ENCODE data around the gene CLCN1. TPM values are rescaled to one million over a fixed set of nuclear protein-coding genes. Genes with fewer than 3 reads are reported as not detected.

The CLCN1 gene
- polyA plus RNA-seq, 1 donor = 0.35 TPM

DNA sequence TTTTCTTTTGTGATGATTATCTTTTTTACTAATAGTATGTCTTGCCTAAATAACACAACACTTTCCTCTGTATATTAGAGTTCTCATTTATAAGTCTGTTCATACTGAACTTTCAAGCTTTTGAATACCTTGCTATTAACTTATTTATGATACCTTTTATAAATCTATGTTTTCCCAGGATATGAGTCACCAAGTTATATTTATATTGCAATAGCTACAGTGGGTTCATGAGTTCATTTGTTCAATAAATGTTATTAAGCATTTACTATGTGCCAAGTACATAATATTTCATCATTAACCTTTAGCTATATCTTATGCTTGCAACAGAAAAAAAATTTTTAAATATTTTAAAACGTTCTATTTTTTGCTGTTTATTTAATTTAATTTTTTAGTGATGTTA is 18.3 kb downstream of the CLCN1 start:
- no peak for DNase-seq

- DNase-seq = no peak
These were observed 21.3 kb downstream of the CLCN1 start for GRCh38 chr7:143337216-143337615.

- DNase-seq = no peak
These were observed 25.9 kb downstream of the CLCN1 start for GRCh38 chr7:143341842-143342241.

- DNase-seq = no peak
These were observed 27.7 kb downstream of the CLCN1 start for GRCh38 chr7:143343596-143343995.

DNA sequence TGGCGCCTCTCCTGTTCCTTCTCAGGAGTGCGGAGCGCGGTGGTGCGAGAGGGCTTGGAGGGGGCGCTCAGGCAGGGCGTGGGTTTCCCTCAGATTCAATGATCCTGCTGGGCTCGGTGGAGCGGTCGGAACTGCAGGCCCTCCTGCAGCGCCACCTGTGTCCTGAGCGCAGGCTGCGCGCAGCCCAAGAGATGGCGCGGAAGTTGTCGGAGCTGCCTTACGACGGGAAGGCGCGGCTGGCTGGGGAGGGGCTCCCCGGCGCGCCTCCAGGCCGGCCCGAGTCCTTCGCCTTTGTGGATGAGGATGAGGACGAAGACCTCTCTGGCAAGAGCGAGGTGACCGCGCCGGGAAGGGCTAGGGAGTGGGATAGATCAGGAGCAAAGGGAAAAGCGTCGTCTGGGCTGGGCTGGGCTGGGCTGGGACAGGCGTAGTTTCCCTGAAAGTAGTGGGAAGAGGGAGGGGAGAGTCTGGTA is 29.6 kb downstream of the CLCN1 start:
- DNase-seq = peak; percentile 59

DNA sequence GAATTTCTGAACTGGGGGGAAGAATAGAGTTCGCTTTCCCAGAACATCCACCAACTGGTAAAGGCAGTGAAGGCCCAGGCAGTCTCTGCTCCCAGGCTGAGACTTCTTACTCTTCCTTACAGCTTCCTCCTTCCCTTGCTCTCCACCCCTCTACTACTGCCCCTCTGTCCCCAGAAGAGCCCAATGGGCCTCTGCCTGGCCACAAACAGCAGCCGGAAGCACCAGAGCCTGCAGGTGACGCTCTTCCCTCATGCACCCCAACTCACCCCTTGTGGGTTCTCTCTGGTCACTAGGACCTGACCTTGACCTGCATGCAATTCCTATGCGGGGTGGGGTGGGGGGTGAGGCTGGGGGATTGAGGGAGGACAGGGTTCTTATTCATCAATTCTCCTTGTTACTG is 30.1 kb downstream of the CLCN1 start:
- no peak for DNase-seq

- DNase-seq = no peak
These were observed 32.0 kb downstream of the CLCN1 start for GRCh38 chr7:143347950-143348349.

DNA sequence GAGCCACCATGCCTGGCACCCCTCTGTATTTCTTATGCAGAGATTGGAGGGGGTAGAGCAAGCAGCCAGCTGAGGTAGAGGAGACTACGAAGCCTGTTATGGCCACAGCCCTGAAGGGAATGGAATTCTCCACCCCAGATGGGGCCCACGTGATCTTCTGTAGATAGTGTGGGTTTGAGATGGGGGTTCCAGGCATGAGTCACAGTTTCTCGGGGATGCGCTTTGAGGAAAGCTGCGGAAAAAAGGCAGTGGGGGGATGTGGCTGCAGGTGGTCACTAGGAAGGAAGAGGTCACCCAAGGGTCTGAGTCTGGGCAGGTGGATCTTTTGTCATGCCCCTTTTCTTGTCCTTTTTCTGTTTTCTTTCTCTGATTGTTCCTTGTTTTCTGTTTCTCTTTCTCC is 35.1 kb downstream of the CLCN1 start:
- no peak for DNase-seq

DNA sequence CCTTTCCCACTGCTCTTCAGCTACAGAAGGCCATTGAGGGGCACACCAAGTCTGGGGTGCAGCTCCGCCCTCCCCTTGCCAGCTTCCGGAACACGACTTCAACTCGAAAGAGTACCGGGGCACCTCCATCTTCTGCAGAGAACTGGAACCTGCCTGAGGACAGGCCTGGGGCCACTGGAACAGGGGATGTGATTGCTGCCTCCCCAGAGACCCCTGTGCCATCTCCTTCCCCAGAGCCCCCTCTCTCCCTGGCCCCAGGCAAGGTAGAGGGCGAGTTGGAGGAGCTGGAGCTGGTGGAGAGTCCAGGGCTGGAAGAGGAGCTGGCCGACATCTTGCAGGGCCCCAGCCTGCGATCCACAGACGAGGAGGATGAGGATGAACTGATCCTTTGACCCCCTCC is 35.7 kb downstream of the CLCN1 start:
- no peak for DNase-seq

GRCh38 chr7:143352531-143353002 is 36.7 kb downstream of the CLCN1 start:
- DNase-seq = no peak

- no peak for DNase-seq
These were observed 38.5 kb downstream of the CLCN1 start for GRCh38 chr7:143354376-143354775.

DNA sequence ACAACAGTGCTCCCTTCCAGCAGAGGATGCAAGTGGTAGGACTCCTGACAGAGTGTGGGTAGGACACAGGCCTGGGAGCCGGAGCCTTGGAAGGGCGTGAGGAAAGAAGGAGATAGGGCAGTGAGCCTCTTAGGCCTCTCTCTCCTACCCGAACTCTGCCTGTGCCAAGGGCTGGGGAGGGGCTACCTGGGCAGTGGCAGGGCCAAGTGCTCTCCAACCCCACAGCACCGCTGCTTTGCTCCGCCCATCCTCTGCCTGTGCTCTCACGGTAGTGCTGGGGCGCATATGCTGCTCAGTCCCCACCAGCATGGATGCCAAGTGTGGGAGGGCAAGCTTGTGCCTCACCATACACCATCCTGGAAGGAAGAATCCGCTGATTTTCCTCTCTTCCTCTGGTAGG is 39.1 kb downstream of the CLCN1 start:
- no peak for DNase-seq

DNA sequence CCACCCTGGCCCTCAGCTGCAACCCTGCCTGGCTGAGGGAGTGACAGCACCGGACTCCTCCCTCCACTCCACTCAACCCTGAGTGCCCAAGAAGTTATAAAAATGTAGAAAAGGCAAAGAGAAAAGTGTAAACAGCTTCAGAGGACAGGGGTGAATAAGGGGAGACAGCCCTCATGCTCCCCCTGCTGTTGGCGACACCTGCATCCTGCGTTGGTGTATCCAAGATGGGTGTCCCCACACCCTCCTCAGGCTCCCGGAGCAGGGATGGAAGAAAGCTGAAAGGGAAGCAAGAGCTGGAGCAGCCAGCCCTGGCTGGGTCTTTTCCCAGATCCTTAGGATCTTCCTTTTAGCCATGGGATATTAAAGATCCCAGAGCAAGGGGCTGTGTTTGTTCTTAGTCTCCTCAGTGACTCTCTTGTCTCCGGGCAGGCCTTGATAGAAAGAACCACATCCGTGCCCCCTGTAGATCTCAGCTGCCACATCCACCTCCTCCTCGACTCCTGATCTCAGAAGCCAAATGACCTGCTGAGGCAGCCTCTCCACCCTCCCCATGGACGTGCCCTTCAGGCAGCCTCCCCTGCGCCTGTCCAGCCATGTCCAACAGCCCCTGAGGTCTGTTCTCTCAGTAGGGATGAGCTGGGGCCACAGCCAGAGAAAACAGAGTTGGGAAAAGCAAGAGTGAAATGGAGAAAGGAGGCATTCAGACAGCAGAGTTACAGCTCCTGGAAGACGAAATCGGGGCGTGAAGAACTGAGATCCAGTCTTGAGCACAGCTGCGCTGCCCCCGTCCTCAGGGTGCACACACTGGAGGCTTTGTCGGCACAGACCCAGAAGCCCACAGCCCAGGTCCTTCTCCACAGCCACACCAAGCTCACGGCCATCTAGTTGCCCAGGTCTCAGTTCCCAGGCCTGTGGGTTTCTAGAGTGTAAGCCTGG is 39.8 kb downstream of the CLCN1 start:
- no peak for DNase-seq

DNA sequence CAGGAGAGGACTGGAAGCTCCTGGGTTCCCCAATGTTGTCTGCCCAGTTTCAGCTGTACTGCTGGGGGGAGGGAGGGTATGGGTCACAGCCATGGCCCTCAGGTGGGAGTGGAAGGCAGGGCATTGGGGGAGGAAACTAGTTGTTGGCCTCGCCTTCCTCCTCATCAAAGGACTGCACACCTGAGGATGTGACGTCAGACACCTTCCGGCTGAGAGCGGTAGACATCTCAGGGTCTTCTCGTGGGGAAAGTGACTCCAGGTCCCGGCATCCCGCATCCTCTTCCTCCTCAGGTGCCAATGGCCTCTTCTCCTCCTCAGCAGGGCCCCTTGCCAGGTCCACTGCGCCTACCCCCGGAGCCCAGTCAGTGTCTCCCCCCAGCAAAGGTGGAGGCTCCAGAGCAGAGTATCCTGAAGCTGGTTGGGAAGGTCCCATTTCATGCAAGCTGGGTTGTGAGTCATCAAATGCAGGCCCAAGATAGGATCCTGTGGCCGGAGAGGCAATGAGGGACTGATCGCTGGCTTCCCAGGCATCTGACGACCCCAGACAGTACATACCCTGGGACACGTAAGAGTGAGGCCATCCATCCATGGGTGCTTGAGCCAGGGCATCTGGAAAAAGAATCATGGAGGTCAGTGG is 40.6 kb downstream of the CLCN1 start:
- no peak for DNase-seq

GRCh38 chr7:143358626-143359025 is 42.7 kb downstream of the CLCN1 start:
- no peak for DNase-seq

DNA sequence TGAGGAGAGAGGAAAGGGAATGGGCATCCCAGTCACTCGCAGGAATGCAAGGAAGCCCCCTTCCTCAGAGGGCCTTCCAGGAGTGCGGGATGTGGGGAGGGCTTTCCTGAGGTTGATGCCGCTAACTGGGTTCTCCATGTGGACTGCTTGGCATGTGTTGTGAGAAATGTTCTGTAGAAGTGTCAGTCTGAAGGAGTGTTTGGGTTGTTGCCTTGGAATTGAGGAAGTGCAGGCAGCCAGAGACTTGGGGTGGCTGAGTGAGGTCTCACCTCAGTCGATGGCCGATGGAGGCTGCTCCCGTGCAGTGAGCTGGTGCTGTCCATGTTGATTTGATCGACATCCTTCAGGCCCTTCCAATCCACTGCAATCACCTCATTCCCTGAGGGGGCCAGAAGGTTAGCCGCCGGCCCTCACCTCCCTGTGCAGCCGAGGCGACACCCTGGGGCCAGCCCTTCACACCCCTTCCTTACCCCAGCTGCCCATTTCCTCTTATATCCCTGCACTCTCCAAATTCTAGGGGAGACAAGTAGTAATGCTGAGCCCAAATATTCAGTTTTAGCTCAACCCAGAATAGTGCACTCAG is 44.0 kb downstream of the CLCN1 start:
- DNase-seq = no peak

- no peak for DNase-seq
These were observed 45.1 kb downstream of the CLCN1 start for GRCh38 chr7:143360788-143361551.

DNA sequence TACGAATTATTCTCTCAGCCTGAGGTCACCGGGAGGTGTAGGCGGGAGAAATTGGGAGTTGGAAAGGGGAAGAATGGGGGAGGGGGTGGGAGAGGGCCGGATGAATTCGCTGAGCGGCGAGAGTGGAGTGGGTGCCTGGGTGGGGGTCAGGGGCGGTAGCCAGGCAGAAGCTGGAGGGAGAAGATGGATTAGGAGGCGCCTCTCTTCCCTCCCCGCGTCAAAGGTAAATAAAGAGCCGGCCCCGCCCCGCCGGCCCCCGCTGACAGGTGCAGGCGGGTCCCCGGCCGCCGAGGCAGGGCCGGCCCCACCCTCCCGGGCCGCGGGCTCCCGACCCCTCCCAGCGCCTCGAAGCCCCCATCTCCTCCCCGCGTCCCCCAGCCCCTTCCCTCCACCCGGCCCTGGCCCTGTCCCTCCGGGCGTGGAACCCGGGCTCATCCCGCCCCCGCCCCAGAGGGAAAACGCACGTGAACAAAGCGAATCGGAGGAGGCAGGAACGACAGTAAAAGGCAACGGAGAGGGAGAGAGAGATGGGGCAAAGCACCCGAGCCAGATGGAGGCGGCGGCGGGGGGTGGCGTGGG is 45.7 kb downstream of the CLCN1 start:
- no peak for DNase-seq

DNA sequence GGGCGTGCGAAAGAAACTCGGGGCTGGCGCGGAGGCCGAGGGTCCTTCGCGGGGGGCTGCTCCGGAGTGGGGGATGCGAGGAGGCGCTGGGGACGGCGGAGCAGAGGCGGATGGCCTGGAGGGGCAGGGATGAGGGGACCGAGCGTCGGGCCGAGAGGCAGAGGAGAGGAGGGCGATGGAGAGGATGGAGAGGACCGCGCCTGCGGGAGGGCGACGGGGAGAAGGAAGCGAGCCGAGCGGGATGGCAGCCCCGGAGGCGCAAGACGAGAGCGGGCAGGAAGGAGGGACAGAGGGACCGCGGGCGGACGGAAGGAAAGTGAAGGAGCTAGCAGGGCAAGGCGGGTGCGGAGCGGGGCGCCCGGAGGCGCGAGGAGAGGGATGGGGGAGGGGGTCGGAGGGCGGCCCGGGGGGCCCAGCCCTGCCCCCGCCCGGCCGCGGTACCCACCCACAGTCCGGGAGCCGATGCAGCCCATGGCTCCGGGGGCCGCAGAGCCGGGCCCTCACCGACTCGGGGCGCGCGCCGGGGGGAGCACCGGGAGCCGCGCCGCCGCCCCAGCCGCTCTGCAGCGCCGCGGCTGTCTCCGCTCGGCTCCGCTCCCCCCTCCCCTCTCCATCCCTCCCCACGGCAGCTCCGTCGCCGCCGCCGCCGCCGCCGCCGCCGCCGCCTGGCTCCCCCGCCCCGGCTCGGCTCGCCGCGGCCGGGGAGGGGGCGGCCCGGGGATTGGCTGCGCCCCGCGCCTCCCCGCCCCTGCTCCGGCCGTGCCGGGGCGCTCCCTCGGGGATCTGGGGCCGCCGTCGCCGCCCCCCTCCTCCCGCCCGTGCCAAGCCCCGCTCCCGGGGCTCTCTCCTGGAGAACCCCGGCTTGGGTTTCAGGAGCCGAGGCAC is 46.5 kb downstream of the CLCN1 start, which contains the start of gene FAM131B:
Gene FAM131B, minus strand, starts transcription at position 583 of the 885 bp plus-strand sequence. Its CDS starts 110 bp downstream, at position 473.
- no peak for DNase-seq
